Measurements from ENCODE around the gene STXBP2.
"Not testable (repeated sequence)": the region's sequence is repeated elsewhere in the genome, so short reads cannot be mapped to it uniquely, and the experiment has no call there.

The STXBP2 gene

DNA sequence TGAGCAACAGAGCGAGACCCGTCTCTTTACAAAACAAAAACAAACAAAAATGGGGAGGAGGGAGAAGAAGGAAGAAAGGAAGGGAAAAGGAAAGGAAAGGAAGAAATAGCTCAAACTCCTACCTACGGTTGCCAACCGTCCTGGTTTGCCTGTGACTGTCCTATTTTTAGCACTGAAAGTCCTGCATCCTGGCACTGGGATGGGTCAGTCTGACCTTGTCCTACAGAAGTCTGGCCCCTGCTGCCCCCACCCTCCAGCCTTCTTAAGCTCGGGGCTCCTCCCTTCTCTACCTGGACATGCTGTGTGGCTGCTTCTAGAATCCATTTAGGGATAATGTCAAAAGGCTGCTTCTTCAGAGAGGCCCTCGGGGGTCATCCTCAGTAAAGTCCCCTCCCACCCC is 1.2 kb upstream of the STXBP2 start:
- no peak for DNase-seq

- DNase-seq, result no peak
Measured at GRCh38 chr19:7636317-7636690, 606 bp upstream of the STXBP2 start.

DNA sequence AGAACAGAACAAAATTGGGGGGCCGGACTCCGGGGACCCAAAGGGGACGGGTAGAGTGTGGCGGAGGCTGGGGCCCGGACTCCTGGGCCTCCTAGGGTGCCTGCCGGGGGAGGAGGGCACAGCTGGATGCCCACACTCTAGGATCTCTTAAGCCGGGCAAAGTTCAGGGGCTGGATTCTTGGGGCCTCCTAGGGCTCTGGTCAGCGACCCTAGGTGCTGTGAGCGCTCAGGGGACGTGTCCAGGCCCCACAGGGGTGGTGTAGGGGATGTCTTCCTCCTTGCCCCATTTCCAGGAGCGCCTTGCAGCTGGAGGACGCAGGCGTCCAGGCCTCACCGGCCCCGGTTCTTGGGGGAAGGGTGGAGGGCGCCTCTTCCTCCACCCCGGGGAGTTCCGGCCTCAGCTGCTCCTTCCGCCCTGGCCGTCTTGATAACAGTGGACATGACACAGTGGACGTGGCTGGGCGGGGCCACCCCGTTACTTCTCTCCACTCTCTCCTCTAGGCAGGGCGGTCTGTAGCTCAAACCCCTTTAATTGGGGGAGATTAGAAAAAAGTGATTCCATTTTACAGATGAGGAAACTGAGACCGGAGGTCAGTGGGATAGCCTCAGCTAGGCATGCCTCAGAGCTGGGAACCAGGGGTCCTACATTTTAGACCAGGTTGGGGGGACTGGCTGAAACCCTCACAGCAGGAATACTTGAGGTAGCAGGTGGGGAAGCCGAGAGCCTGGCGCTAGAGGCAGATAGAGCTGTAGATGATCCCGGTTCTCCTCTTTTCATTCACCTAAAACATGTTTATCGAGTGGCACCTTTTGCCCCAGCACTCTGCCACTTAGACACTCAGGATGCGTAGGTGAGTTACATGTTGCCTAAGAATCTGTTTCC is 705 bp downstream of the STXBP2 start:
- DNase-seq, result no peak

- no peak for DNase-seq
Measured at GRCh38 chr19:7638802-7639465, 2.0 kb downstream of the STXBP2 start.

DNA sequence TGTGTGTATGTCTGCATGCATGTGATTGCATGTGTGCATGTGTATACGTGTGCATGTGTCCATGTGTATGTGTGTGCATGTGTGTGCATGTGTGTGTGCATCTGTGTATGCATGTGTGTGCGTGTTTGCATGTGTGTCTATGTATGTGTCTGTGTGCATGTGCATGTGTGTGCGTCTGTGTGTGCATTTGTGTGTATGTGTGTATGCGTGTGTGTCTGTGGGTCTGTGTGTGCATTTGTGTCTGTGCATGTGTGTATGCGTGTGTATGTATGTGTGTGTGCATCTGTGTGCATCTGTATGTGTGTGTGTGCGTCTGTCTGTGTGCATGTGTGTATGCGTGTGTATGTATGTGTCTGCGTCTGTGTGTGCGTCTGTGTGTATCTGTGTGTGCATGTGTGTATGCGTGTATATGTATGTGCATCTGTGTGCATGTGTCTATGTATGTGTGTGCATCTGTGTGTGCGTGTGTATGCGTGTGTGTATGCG is 3.0 kb downstream of the STXBP2 start:
- DNase-seq, result no peak

DNA sequence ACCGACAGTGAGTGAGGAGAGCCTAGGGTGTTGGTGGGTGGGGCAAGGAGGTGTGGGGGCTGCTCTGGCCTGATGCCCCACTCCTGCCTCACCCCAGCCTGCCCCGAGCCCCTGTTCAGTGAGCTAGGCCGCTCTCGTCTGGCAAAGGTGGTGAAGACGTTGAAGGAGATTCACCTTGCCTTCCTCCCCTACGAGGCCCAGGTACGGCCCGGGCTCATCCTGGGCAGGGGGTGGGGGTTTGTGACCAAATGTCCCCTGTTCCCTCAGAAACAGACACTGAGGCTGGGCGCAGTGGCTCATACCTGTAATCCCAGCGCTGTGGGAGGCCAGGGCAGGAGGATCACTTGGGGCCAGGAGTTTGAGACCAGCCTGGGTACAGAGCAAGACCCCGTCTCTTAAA is 3.9 kb downstream of the STXBP2 start:
- no peak for DNase-seq

GRCh38 chr19:7641290-7642276 is 4.7 kb downstream of the STXBP2 start:
- no peak for DNase-seq

GRCh38 chr19:7642295-7643030 is 5.6 kb downstream of the STXBP2 start:
- no peak for DNase-seq

DNA sequence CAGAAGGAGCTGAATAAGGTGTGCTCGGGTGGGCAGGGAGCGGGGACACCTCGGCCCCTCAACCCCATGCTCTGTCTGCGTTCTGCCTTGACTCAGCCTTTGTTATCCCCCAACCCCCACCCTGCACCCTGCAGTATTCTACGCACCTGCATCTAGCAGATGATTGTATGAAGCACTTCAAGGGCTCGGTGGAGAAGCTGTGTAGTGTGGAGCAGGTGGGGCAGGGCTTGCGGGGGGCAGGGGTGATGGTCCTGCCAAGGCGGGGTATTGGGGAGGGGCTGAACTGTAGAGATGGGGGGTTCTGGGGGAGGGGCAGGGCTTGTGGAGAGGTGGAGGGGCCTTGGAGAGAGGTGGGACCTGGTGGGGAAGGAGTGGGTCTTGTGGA is 6.1 kb downstream of the STXBP2 start:
- no peak for DNase-seq

DNA sequence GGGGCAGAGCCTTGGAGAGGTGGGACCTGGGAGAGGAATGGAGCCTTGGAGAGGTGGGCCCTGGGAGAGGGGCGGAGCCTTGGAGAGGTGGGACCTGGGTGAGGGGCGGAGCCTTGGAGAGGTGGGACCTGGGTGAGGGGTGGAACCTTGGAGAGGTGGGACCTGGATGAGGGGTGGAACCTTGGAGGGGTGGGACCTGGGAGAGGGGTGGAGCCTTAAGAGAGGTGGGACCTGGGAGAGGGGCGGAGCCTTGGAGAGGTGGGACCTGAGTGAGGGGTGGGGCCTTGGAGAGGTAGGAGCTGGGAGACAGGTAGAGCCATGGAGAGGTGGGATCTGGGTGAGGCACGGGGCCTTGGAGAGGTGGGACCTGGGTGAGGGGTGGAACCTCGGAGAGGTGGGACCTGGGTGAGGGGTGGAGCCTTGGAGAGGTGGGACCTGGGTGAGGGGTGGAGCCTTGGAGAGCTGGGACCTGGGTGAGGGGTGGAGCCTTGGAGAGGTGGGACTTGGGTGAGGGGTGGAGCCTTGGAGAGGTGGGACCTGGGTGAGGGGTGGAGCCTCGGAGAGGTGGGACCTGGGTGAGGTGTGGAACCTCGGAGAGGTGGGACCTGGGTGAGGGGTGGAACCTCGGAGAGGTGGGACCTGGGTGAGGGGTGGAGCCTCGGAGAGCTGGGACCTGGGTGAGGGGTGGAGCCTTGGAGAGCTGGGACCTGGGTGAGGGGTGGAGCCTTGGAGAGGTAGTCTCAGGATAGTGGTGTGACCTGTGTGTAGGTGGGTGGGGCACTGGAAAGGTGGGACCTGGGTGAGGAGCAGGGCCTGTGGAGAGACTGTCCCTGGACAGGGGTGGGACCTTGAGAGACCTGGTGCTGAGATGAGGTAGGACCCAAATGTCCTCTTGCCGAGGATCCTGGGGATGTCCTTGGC is 7.0 kb downstream of the STXBP2 start:
- DNase-seq, result not testable (repeated sequence)

- DNase-seq, result no peak
Measured at GRCh38 chr19:7644550-7644877, 7.6 kb downstream of the STXBP2 start.

DNA sequence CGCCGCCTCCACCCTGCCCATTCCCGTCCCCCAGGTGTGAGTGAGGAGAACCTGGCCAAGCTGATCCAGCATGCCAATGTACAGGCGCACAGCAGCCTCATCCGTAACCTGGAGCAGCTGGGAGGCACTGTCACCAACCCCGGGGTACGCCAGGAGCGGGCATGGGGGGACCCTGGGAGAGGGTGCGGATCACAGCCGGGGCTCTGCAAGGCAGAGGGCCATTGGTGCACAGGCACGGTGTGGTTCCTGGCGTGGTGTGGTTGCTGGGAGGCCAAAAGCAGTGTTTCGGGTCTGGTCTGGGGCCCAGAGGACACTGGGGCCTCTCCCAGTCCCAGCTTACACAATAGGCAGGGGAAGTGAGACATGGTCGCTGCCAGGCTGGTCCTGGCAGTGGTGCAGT is 8.3 kb downstream of the STXBP2 start:
- no peak for DNase-seq

- DNase-seq, result no peak
Measured at GRCh38 chr19:7645656-7646425, 8.9 kb downstream of the STXBP2 start.

GRCh38 chr19:7646426-7646700 is 9.5 kb downstream of the STXBP2 start:
- DNase-seq, result no peak

- no peak for DNase-seq
Measured at GRCh38 chr19:7647156-7647555, 10.2 kb downstream of the STXBP2 start.

GRCh38 chr19:7648265-7649014 is 11.5 kb downstream of the STXBP2 start:
- DNase-seq, result no peak

- no peak for DNase-seq
Measured at GRCh38 chr19:7650148-7650547, 13.2 kb downstream of the STXBP2 start.

GRCh38 chr19:7652061-7652641 is 15.2 kb downstream of the STXBP2 start:
- peak; percentile 39 for DNase-seq

GRCh38 chr19:7654401-7654800 is 17.5 kb downstream of the STXBP2 start:
- DNase-seq, result no peak

GRCh38 chr19:7655581-7655980 is 18.7 kb downstream of the STXBP2 start:
- no peak for DNase-seq
